ENCODE data around the gene CCDC198. TPM values are rescaled to one million over a fixed set of nuclear protein-coding genes. Genes with fewer than 3 reads are reported as not detected.

CCDC198 gene
- total and polyA plus RNA-seq, 2 of the 13 experiments (the other 11 are each of a cell fraction or from before 2014, with no cell fraction given), result 0.69 to 0.95 TPM

DNA sequence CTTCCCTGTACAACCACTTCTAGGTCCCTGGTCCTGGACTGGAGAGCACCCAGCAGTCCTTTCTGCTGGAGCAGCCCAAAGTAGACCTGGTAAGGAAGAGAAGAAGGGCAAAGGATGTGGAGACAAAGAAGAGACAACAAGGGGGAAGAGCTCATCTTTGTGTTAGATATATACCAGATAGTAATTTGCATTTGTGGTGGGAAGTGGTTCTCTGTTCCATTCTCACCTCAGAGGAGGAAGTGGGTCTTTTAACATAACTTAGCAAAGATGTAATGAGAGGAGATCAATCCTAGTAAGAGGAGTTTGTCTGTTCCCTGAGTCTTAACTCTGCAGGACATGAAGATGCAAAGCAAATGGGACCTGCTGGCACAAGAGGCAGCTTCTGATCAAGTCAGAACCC lies 8.0 kb downstream of the CCDC198 start:
- ChIA-PET CTCF (ENCODE audit: low intra/inter-chr PET ratio, low total read pairs) (no interaction called here), POLR2A (no interaction called here)
- Histone ChIP-seq H3K9ac (ENCODE audit: insufficient read depth, low read depth, low read length) (no peak overlapping the region), H3K79me2 (ENCODE audit: insufficient read depth, low read length) (no peaks in the 10 kb centered on the region), H3K9me3 (ENCODE audit: low read length) (no peaks in the 10 kb centered on the region), H4K20me1 (ENCODE audit: insufficient read depth, low read length) (no peaks in the 10 kb centered on the region), H3K4me2 (ENCODE audit: low read depth, low read length) (no peak overlapping the region), H3K36me3 (replicated peaks in 1 of 2; ENCODE audit: control insufficient read depth in 1 of 2, insufficient read depth in 2 of 2, low read length in 2 of 2) (no peaks in the 10 kb centered on the region), H3K4me1 (ENCODE audit: insufficient read depth, low read length) (no peaks in the 10 kb centered on the region), H3K27me3 (ENCODE audit: control insufficient read depth in 1 of 2, insufficient read depth in 2 of 2, low read length in 2 of 2) (no peaks in the 10 kb centered on the region), H2AFZ (ENCODE audit: low read length) (no peak overlapping the region), H3K4me3 (replicated peaks in 1 of 3; ENCODE audit: insufficient read depth in 1 of 3, low read depth in 2 of 3, low read length in 3 of 3) (no peak overlapping the region), H3K27ac (ENCODE audit: extremely low read length, insufficient read depth, low read length) (no peak overlapping the region)
- intact Hi-C loops (cut with micrococcal nuclease; ENCODE audit: unreplicated experiment), result loop anchor here (2.0 kb wide), 1 partner anchor 385 kb away; no protein-coding TSS in a partner anchor
- no peak for FAIRE-seq
- in situ Hi-C loops (cut with HindIII; ENCODE audit: extremely low pct_ligation_motif_present, low pct_unique_long_range_greater_than_20kb), result loop anchor here (10.0 kb wide), 1 partner anchor 599 kb away; no protein-coding TSS in a partner anchor
- DNase-seq (ENCODE audit: low spot score), result no peak
- no TSS peak for BruUV-seq (replicated peaks)
- no peak for ATAC-seq
- TF ChIP-seq RAD51 (IDR thresholded peaks at IDR 0.05; ENCODE audit: borderline replicate concordance), result no peak
- TF ChIP-seq, protein P1, sequence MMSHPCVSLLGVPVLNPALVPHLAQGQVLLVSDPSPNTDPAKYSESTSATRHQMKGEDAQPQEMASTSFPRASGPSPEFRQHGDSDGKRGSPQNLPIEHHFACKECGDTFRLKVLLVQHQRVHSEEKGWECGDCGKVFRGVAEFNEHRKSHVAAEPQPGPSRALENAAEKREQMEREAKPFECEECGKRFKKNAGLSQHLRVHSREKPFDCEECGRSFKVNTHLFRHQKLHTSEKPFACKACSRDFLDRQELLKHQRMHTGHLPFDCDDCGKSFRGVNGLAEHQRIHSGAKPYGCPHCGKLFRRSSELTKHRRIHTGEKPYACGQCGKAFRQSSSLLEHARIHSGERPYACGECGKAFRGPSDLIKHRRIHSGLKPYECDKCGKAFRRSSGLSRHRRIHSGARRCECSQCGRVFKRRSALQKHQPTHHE (CRISPR knock-in tag; IDR thresholded peaks at IDR 0.05; ENCODE audit: borderline replicate concordance), result no peak
- TF ChIP-seq ZNF33A (CRISPR knock-in tag; IDR thresholded peaks at IDR 0.05; ENCODE audit: borderline replicate concordance), result no peak
- no peak for TF ChIP-seq ZNF841 (CRISPR knock-in tag; IDR thresholded peaks at IDR 0.05; ENCODE audit: borderline replicate concordance)
- TF ChIP-seq, protein P2, sequence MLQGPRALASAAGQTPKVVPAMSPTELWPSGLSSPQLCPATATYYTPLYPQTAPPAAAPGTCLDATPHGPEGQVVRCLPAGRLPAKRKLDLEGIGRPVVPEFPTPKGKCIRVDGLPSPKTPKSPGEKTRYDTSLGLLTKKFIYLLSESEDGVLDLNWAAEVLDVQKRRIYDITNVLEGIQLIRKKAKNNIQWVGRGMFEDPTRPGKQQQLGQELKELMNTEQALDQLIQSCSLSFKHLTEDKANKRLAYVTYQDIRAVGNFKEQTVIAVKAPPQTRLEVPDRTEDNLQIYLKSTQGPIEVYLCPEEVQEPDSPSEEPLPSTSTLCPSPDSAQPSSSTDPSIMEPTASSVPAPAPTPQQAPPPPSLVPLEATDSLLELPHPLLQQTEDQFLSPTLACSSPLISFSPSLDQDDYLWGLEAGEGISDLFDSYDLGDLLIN (CRISPR knock-in tag; IDR thresholded peaks at IDR 0.05; ENCODE audit: borderline replicate concordance), result no peak
- no peak for TF ChIP-seq RCOR2 (CRISPR knock-in tag; IDR thresholded peaks at IDR 0.05)
- no peak for TF ChIP-seq ZBTB8A (CRISPR knock-in tag; IDR thresholded peaks at IDR 0.05; ENCODE audit: borderline replicate concordance, low read depth)
- TF ChIP-seq CBX1 (IDR thresholded peaks at IDR 0.05; ENCODE audit: low read depth), result no peak
- TF ChIP-seq, protein P3, sequence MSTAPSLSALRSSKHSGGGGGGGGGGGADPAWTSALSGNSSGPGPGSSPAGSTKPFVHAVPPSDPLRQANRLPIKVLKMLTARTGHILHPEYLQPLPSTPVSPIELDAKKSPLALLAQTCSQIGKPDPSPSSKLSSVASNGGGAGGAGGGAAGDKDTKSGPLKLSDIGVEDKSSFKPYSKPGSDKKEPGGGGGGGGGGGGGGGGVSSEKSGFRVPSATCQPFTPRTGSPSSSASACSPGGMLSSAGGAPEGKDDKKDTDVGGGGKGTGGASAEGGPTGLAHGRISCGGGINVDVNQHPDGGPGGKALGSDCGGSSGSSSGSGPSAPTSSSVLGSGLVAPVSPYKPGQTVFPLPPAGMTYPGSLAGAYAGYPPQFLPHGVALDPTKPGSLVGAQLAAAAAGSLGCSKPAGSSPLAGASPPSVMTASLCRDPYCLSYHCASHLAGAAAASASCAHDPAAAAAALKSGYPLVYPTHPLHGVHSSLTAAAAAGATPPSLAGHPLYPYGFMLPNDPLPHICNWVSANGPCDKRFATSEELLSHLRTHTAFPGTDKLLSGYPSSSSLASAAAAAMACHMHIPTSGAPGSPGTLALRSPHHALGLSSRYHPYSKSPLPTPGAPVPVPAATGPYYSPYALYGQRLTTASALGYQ (CRISPR knock-in tag; IDR thresholded peaks at IDR 0.05), result no peak
- TF ChIP-seq NFE2L1 (CRISPR knock-in tag; IDR thresholded peaks at IDR 0.05; ENCODE audit: borderline replicate concordance), result no peak
- no peak for TF ChIP-seq ZNF225 (CRISPR knock-in tag; IDR thresholded peaks at IDR 0.05)
- no peak for TF ChIP-seq ELF4 (CRISPR knock-in tag; IDR thresholded peaks at IDR 0.05; ENCODE audit: borderline replicate concordance)
- TF ChIP-seq SMARCC2 (IDR thresholded peaks at IDR 0.05), result no peak
- TF ChIP-seq, protein P4, sequence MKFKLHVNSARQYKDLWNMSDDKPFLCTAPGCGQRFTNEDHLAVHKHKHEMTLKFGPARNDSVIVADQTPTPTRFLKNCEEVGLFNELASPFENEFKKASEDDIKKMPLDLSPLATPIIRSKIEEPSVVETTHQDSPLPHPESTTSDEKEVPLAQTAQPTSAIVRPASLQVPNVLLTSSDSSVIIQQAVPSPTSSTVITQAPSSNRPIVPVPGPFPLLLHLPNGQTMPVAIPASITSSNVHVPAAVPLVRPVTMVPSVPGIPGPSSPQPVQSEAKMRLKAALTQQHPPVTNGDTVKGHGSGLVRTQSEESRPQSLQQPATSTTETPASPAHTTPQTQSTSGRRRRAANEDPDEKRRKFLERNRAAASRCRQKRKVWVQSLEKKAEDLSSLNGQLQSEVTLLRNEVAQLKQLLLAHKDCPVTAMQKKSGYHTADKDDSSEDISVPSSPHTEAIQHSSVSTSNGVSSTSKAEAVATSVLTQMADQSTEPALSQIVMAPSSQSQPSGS (CRISPR knock-in tag; IDR thresholded peaks at IDR 0.05), result no peak
- TF ChIP-seq ZNF816 (CRISPR knock-in tag; IDR thresholded peaks at IDR 0.05; ENCODE audit: borderline replicate concordance), result no peak
- TF ChIP-seq, protein P5, sequence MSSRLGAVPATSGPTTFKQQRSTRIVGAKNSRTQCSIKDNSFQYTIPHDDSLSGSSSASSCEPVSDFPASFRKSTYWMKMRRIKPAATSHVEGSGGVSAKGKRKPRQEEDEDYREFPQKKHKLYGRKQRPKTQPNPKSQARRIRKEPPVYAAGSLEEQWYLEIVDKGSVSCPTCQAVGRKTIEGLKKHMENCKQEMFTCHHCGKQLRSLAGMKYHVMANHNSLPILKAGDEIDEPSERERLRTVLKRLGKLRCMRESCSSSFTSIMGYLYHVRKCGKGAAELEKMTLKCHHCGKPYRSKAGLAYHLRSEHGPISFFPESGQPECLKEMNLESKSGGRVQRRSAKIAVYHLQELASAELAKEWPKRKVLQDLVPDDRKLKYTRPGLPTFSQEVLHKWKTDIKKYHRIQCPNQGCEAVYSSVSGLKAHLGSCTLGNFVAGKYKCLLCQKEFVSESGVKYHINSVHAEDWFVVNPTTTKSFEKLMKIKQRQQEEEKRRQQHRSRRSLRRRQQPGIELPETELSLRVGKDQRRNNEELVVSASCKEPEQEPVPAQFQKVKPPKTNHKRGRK (CRISPR knock-in tag; IDR thresholded peaks at IDR 0.05), result no peak
- no peak for TF ChIP-seq NFKBIZ (CRISPR knock-in tag; IDR thresholded peaks at IDR 0.05)

Measured in HepG2 (cell line).